OCI-LY7 (cell line): ENCODE measurements around the gene ALLC. TPM values are rescaled to one million over a fixed set of nuclear protein-coding genes. Genes with fewer than 3 reads are reported as not detected.
"Not testable (repeated sequence)": the region's sequence is repeated elsewhere in the genome, so short reads cannot be mapped to it uniquely, and the experiment has no call there.

ENCODE experiments used
- Bru-seq: library from RNA; stranded (reverse); fragments of 400-500 nt; gene quantifications from one replicate; lab custom pipeline; 2021; lab: Mats Ljungman, UMichigan
- BruChase-seq, 2 experiments: library from RNA; stranded (reverse); fragments of 400-500 nt; gene quantifications; one replicate each; lab custom pipeline; 2021; lab: Mats Ljungman, UMichigan
- BruUV-seq: library from RNA; stranded (reverse); fragments of 400-500 nt; replicated peaks from 2 replicates; lab custom pipeline; 2021; lab: Mats Ljungman, UMichigan
- CTCF ChIA-PET: fragments of 300-600 bp; sonication (Branson Sonifier 250); formaldehyde crosslinking; loops from one replicate; lab custom pipeline; 2022; ENCODE audit warnings: antibody characterized with exemption; ENCODE audit not compliant: unreplicated experiment; lab: Charles Lee
- POLR2A ChIA-PET: fragments of 300-600 bp; sonication (Branson Sonifier 250); formaldehyde crosslinking; loops from one replicate; lab custom pipeline; 2022; ENCODE audit warnings: antibody characterized with exemption; lab: Charles Lee
- DNase-seq: peaks from one replicate; pipeline ENCODE4 v3.0.0-alpha.2; 2015; ENCODE audit warnings: low spot score
- H2AFZ ChIP-seq: fragments of 200-600 bp; sonication (generic), shearing (Covaris generic); 2 replicates; pipeline ENCODE4 v1.6.1; 2014; ENCODE audit warnings: mild to moderate bottlenecking, antibody characterized with exemption, low read length, moderate library complexity
- H3K27ac ChIP-seq: fragments of 200-600 bp; sonication (generic); 2 replicates; pipeline ENCODE4 v1.5.1; 2014; ENCODE audit warnings: mixed run types, low read depth, mild to moderate bottlenecking, moderate library complexity, low read length, inconsistent platforms; ENCODE audit not compliant: poor library complexity, severe bottlenecking
- H3K36me3 ChIP-seq: fragments of 200-600 bp; sonication (generic); 2 replicates; pipeline ENCODE4 v1.6.1; 2014; ENCODE audit warnings: mild to moderate bottlenecking, antibody characterized with exemption, low read length, moderate library complexity, mixed read lengths; ENCODE audit not compliant: insufficient read depth
- H3K4me1 ChIP-seq: fragments of 200-600 bp; sonication (generic); 2 replicates; pipeline ENCODE4 v1.5.1; 2014; ENCODE audit warnings: mild to moderate bottlenecking, low read length; ENCODE audit not compliant: insufficient read depth, poor library complexity, severe bottlenecking
- H3K4me2 ChIP-seq: fragments of 200-600 bp; sonication (generic); 2 replicates; pipeline ENCODE4 v1.6.1; 2014; ENCODE audit warnings: mild to moderate bottlenecking, low read length
- H3K4me3 ChIP-seq: fragments of 200-600 bp; sonication (generic); 2 replicates; pipeline ENCODE4 v1.5.1; 2014; ENCODE audit warnings: mild to moderate bottlenecking, low read depth, low read length; ENCODE audit not compliant: poor library complexity, severe bottlenecking
- H3K79me2 ChIP-seq: fragments of 200-600 bp; sonication (generic); 2 replicates; pipeline ENCODE4 v1.6.1; 2016; ENCODE audit warnings: low read depth, mild to moderate bottlenecking, low read length, moderate library complexity, mixed read lengths; ENCODE audit not compliant: insufficient read depth
- H3K9me2 ChIP-seq: fragments of 200-600 bp; sonication (generic); 2 replicates; pipeline ENCODE4 v1.6.1; 2016; ENCODE audit warnings: mild to moderate bottlenecking, low read length, mixed read lengths; ENCODE audit not compliant: insufficient read depth
- H3K9me3 ChIP-seq: fragments of 200-600 bp; sonication (generic); 2 replicates; pipeline ENCODE4 v1.6.1; 2014; ENCODE audit warnings: mild to moderate bottlenecking, mixed run types, low read length, mixed read lengths
- H4K20me1 ChIP-seq: fragments of 200-600 bp; sonication (generic); 2 replicates; pipeline ENCODE4 v1.6.1; 2014; ENCODE audit warnings: mild to moderate bottlenecking, antibody characterized with exemption, low read length, moderate library complexity, mixed read lengths; ENCODE audit not compliant: insufficient read depth
- EZH2phosphoT487 ChIP-seq: fragments of 200-600 bp; sonication (generic); IDR thresholded peaks from 2 replicates; pipeline ENCODE4 v1.6.1; 2018; ENCODE audit warnings: low read depth, borderline replicate concordance, mild to moderate bottlenecking, mixed run types, antibody characterized with exemption, low read length, moderate library complexity, mixed read lengths
- intact Hi-C: fragments of 100-400 bp; cut with micrococcal nuclease; formaldehyde crosslinking; loops from one replicate; pipeline ENCODE4 v1.10.0; 2022; ENCODE audit not compliant: unreplicated experiment
- long read RNA-seq: library from polyadenylated mRNA; stranded (forward); transcript quantifications from one replicate; pipeline ENCODE4 v2.0.0, GENCODE V29; 2022
- total RNA-seq, 2 experiments: library from RNA; depleted of rRNA in 1 of 2; stranded (reverse); fragments of >200 nt in 1 of 2; shearing (Covaris generic) in 1 of 2; gene quantifications; 2 replicates each; pipeline ENCODE4 v1.2.3, GENCODE V29; 2014 to 2022
- TF ChIP-seq, protein P1 (sequence below): fragments of 200-600 bp; sonication (generic); conservative IDR thresholded peaks from 2 replicates; pipeline ENCODE4 v1.5.1; 2014; ENCODE audit warnings: mild to moderate bottlenecking, antibody characterized with exemption, low read length, moderate library complexity, mixed read lengths

Gene ALLC
- not detected in 2 replicates for total RNA-seq (2014; rRNA removed; shearing (Covaris generic))
- not detected in 2 replicates for total RNA-seq (2022)
- percentile 8 among the genes with signal in this experiment for Bru-seq, nascent RNA
- percentile 9 among the genes with signal in this experiment for BruChase-seq, experiment 1, labeled RNA remaining after a 6-hour chase
- percentile 3 among the genes with signal in this experiment for BruChase-seq, experiment 2, labeled RNA remaining after a 2-hour chase
- long read RNA-seq = 0 reads

DNA sequence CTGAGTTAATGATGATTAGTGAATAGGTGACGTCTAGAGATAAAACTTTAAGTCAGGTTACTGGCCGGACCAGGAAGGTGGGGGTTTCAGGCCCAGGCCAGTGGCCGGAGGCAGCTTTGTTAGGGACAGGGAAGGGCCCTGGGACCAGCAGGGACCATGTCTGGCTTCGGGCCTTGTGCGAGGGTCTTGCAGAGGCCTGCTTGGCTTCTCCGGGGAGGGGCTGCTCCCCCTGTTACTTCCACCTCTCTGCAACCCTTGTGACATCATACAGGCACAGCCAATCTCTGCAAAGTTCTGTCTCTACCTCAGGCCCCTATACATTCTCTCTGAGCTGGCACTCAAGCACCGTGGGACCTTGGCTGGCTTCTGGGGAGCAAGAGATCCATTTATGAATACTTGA lies at the start of gene ALLC:
Gene ALLC (plus strand): TSS at position 320 of the 400 bp plus-strand sequence. CDS start 12,958 bp downstream, outside the sequence.
- H4K20me1 ChIP-seq = no peaks in the 10 kb centered on the region
- BruUV-seq = no TSS peak
- intact Hi-C loops = no loop called here
- no peaks in the 10 kb centered on the region for H3K79me2 ChIP-seq
- H3K4me3 ChIP-seq = no peak within 1 kb of the TSS
- ChIA-PET POLR2A (no interaction called here), CTCF (no interaction called here)
- TF ChIP-seq, protein P1, sequence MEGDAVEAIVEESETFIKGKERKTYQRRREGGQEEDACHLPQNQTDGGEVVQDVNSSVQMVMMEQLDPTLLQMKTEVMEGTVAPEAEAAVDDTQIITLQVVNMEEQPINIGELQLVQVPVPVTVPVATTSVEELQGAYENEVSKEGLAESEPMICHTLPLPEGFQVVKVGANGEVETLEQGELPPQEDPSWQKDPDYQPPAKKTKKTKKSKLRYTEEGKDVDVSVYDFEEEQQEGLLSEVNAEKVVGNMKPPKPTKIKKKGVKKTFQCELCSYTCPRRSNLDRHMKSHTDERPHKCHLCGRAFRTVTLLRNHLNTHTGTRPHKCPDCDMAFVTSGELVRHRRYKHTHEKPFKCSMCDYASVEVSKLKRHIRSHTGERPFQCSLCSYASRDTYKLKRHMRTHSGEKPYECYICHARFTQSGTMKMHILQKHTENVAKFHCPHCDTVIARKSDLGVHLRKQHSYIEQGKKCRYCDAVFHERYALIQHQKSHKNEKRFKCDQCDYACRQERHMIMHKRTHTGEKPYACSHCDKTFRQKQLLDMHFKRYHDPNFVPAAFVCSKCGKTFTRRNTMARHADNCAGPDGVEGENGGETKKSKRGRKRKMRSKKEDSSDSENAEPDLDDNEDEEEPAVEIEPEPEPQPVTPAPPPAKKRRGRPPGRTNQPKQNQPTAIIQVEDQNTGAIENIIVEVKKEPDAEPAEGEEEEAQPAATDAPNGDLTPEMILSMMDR = no peak
- TF ChIP-seq EZH2phosphoT487 = no peak
- H3K4me2 ChIP-seq = peak within 1 kb of the TSS; percentile 10; the same call in 1 of the 2 replicates
- H3K27ac ChIP-seq = no peak within 1 kb of the TSS
- H3K9me3 ChIP-seq = no peaks in the 10 kb centered on the region
- H3K36me3 ChIP-seq = no peaks in the 10 kb centered on the region
- no peak for DNase-seq
- peak within 1 kb of the TSS; percentile 14; the same call in 1 of the 2 replicates for H2AFZ ChIP-seq
- H3K9me2 ChIP-seq = no peaks in the 10 kb centered on the region
- peaks cover 27% of the 10 kb centered on the region for H3K4me1 ChIP-seq

DNA sequence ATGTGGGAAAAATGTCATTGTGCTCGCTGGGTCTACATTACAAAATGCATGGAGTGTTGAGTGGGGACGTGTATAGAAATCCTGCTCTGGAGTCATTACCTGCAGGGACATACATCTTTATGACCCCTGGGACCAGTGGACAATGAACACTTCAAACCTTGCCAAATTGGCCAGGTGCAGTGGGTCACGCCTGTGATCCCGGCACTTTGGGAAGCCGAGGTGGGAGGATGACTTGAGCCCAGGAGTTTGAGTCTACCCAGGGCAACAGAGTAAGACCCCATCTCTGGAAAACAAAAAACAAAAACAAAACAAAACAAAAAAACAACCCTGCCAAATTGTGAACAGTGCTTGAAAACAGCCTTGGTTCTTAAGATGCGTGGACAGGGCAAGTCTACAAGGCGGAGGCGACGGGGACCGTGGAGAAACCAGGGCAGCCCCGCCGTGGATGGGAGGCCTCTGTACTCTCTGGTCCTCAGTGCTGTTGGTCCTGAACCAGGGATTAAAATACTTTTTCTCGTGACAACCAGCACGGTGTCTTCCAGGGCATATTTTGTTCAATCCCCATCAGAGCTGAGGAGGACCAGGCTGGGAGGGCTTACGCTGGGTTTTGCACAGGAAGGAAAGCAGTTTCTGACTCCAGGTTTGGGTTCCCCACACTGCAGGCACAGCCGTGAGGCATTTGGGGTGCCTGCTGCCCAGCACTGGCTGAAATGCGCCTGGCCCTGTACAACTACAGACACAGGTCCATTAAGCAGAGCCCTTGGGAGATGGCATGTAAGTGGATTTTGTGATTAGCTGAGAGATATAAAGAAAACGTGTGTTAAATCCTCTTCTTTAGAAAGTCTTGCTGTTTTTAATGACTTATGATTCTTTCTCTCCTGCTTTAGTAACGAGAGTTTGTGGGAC lies 49.4 kb upstream of the ALLC start:
- Histone ChIP-seq H4K20me1 (no peaks in the 10 kb centered on the region), H3K79me2 (no peaks in the 10 kb centered on the region), H3K4me2 (peak overlapping the region; percentile 84), H3K9me3 (peaks cover 9% of the 10 kb centered on the region; the same call in 1 of the 2 replicates), H3K36me3 (no peaks in the 10 kb centered on the region), H3K9me2 (no peaks in the 10 kb centered on the region), H3K4me1 (peaks cover 52% of the 10 kb centered on the region), H3K4me3 (peak overlapping the region; percentile 45), H2AFZ (peak overlapping the region; percentile 91), H3K27ac (peak overlapping the region; percentile 82)
- BruUV-seq = no TSS peak
- intact Hi-C loops = loop anchor here (2.0 kb wide), 1 partner anchor 50 kb away; the partner anchor contains the start of gene RNASEH1
- ChIA-PET POLR2A (interaction anchor here (0.6 to 2.4 kb wide), 10 partner anchors 12 to 469 kb away, joined by 3 to 23 read pairs (median 8); partner anchors contain the start of genes ADI1, RNASEH1 and RPS7), CTCF (interaction anchor here (1.8 kb wide), 1 partner anchor 43 kb away, joined by 9 read pairs; no protein-coding TSS in a partner anchor)
- TF ChIP-seq EZH2phosphoT487 = no peak
- TF ChIP-seq, protein P1 = no peak
- peak; percentile 29 for DNase-seq

DNA sequence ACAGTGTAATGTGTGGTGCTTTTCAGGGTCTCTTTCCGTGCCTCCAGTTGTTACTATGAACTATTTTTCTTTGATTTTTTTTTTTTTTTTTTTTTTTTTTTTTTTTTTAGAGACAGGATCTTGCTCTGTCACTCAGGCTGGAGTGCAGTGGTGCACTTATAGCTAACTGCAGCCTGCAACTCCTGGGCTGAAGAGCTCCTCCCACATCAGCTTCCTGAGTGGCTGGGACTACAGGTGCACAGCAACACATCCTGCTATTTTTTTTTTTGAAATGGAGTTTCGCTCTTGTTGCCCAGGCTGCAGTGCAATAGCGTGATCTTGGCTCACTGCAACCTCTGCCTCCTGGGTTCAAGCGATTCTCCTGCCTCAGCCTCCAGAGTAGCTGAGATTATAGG lies 48.7 kb upstream of the ALLC start:
- Histone ChIP-seq H3K4me3 (peak overlapping the region; percentile 45), H3K4me1 (peaks cover 52% of the 10 kb centered on the region), H2AFZ (peak overlapping the region; percentile 91), H3K4me2 (peak overlapping the region; percentile 84), H3K27ac (peak overlapping the region; percentile 82)
- DNase-seq = peak; percentile 92
- CTCF ChIA-PET = interaction anchor here (1.8 kb wide), 1 partner anchor 43 kb away, joined by 9 read pairs; no protein-coding TSS in a partner anchor
- POLR2A ChIA-PET = interaction anchor here (0.6 to 2.4 kb wide), 15 partner anchors 12 to 470 kb away, joined by 3 to 23 read pairs (median 6); partner anchors contain the start of genes ADI1, RNASEH1 and RPS7
- intact Hi-C loops = loop anchor here (2.0 kb wide), 1 partner anchor 50 kb away; the partner anchor contains the start of gene RNASEH1
- H4K20me1 ChIP-seq, H3K36me3 ChIP-seq, H3K9me2 ChIP-seq, H3K79me2 ChIP-seq, H3K9me3 ChIP-seq, BruUV-seq: not testable (repeated sequence)
